Hepatocyte (in vitro differentiated cells): Measurements from ENCODE around the gene ZNF574. TPM values are rescaled to one million over a fixed set of nuclear protein-coding genes. Genes with fewer than 3 reads are reported as not detected.

Experiments used
- DNase-seq: peaks from one replicate; pipeline ENCODE4 v3.0.0-alpha.2; 2016; ENCODE audit warnings: low spot score
- H2AFZ ChIP-seq: fragments of 200-600 bp; sonication (generic); 2 replicates; pipeline ENCODE4 v1.6.0; 2016; ENCODE audit warnings: antibody characterized with exemption, mild to moderate bottlenecking
- H3K27ac ChIP-seq: fragments of 200-600 bp; sonication (generic); 2 replicates; pipeline ENCODE4 v1.5.1; 2016; ENCODE audit warnings: mild to moderate bottlenecking
- H3K27me3 ChIP-seq: fragments of 200-600 bp; sonication (generic); 2 replicates; pipeline ENCODE4 v1.6.1; 2016
- H3K36me3 ChIP-seq: fragments of 200-600 bp; sonication (generic); replicated peaks from 2 replicates; pipeline ENCODE4 v1.5.1; 2016; ENCODE audit warnings: low read depth; ENCODE audit not compliant: insufficient read depth
- H3K4me1 ChIP-seq: fragments of 200-600 bp; sonication (generic); 2 replicates; pipeline ENCODE4 v1.5.1; 2016; ENCODE audit warnings: mild to moderate bottlenecking, moderate library complexity; ENCODE audit not compliant: insufficient read depth
- H3K4me2 ChIP-seq: fragments of 200-600 bp; sonication (generic); 2 replicates; pipeline ENCODE4 v1.6.0; 2016
- H3K4me3 ChIP-seq: fragments of 200-600 bp; sonication (generic); 2 replicates; pipeline ENCODE4 v1.5.1; 2016; ENCODE audit warnings: mild to moderate bottlenecking
- H3K79me2 ChIP-seq: fragments of 200-600 bp; sonication (generic); 2 replicates; pipeline ENCODE4 v1.6.0; 2017; ENCODE audit warnings: mild to moderate bottlenecking
- H3K9me2 ChIP-seq: fragments of 200-600 bp; sonication (generic); replicated peaks from 2 replicates; pipeline ENCODE4 v1.6.0; 2017; ENCODE audit warnings: mild to moderate bottlenecking; ENCODE audit not compliant: insufficient read depth
- H3K9me3 ChIP-seq: fragments of 200-600 bp; sonication (generic); 2 replicates; pipeline ENCODE4 v1.5.1; 2016; ENCODE audit warnings: low read depth, mild to moderate bottlenecking
- H4K20me1 ChIP-seq: fragments of 200-600 bp; sonication (generic); 2 replicates; pipeline ENCODE4 v1.6.0; 2016; ENCODE audit warnings: mild to moderate bottlenecking; ENCODE audit not compliant: insufficient read depth, poor library complexity, severe bottlenecking
- CTCF ChIP-seq: fragments of 200-600 bp; sonication (generic); IDR thresholded peaks from 2 replicates; pipeline ENCODE4 v1.5.1; 2016; ENCODE audit warnings: antibody characterized with exemption, mild to moderate bottlenecking; ENCODE audit not compliant: poor library complexity
- EZH2 ChIP-seq: fragments of 200-600 bp; sonication (generic); IDR thresholded peaks from 2 replicates; pipeline ENCODE4 v1.6.1; 2016; ENCODE audit warnings: antibody characterized with exemption, mild to moderate bottlenecking, borderline replicate concordance
- EZH2phosphoT487 ChIP-seq: fragments of 200-600 bp; sonication (generic); IDR thresholded peaks from one replicate; pipeline ENCODE4 v1.6.1; 2018; ENCODE audit warnings: antibody characterized with exemption, mild to moderate bottlenecking, low read depth, moderate library complexity; ENCODE audit not compliant: unreplicated experiment, severe bottlenecking
- whole genome bisulfite sequencing: methylation state at CpG from one replicate; pipeline ENCODE4 v1.1.6; 2016; ENCODE audit warnings: low lambda C conversion rate; ENCODE audit errors: missing lambda C conversion rate; 5-methylcytosine and 5-hydroxymethylcytosine counted together
- polyA plus RNA-seq: library from polyadenylated mRNA; unstranded; fragments of >200 nt; fragmentation: Nextera tagmentation; extraction: Ambion mirVana; gene quantifications from 2 replicates; pipeline ENCODE4 v1.2.1, GENCODE V29; 2016
- total RNA-seq: library from RNA; depleted of rRNA; stranded (reverse); fragments of >200 nt; gene quantifications from 2 replicates; pipeline ENCODE4 v1.2.3, GENCODE V29; 2014

ZNF574 gene
- total and polyA plus RNA-seq, 2 experiments from 2014 or later: 10.7 to 13.6 TPM

- Histone ChIP-seq H3K9me2 (no peaks in the 10 kb centered on the region), H3K27me3 (peaks cover 7% of the 10 kb centered on the region), H3K79me2 (no peaks in the 10 kb centered on the region), H3K4me2 (no peak overlapping the region), H3K9me3 (no peaks in the 10 kb centered on the region), H2AFZ (no peak overlapping the region), H3K4me1 (no peaks in the 10 kb centered on the region), H3K4me3 (no peak overlapping the region), H4K20me1 (no peaks in the 10 kb centered on the region), H3K36me3 (no peaks in the 10 kb centered on the region), H3K27ac (no peak overlapping the region)
- DNase-seq: no peak
- WGBS: 78% methylated on average over 4 of the region's 4 CpGs
- TF ChIP-seq CTCF: no peak
- no peak for TF ChIP-seq EZH2phosphoT487
- no peak for TF ChIP-seq EZH2
Measured at GRCh38 chr19:42093926-42094325, 18.0 kb downstream of the ZNF574 start.

GRCh38 chr19:42095142-42095813 is 19.3 kb downstream of the ZNF574 start:
- no peaks in the 10 kb centered on the region for H3K79me2 ChIP-seq
- H3K27me3 ChIP-seq: peaks cover 7% of the 10 kb centered on the region
- H3K9me2 ChIP-seq: no peaks in the 10 kb centered on the region
- no peak for TF ChIP-seq CTCF
- TF ChIP-seq EZH2phosphoT487: no peak
- TF ChIP-seq EZH2: no peak
- H2AFZ ChIP-seq: no peak overlapping the region
- H3K27ac ChIP-seq: no peak overlapping the region
- no peaks in the 10 kb centered on the region for H3K9me3 ChIP-seq
- no peak overlapping the region for H3K4me2 ChIP-seq
- 91% methylated on average over 36 of the region's 36 CpGs for WGBS
- H3K4me3 ChIP-seq: no peak overlapping the region
- H3K4me1 ChIP-seq: no peaks in the 10 kb centered on the region
- DNase-seq: no peak
- no peaks in the 10 kb centered on the region for H4K20me1 ChIP-seq
- H3K36me3 ChIP-seq: no peaks in the 10 kb centered on the region

GRCh38 chr19:42095814-42096230 is 19.9 kb downstream of the ZNF574 start:
- H3K79me2 ChIP-seq: no peaks in the 10 kb centered on the region
- no peaks in the 10 kb centered on the region for H3K9me3 ChIP-seq
- H3K9me2 ChIP-seq: no peaks in the 10 kb centered on the region
- TF ChIP-seq EZH2: no peak
- no peak for TF ChIP-seq CTCF
- H3K4me2 ChIP-seq: no peak overlapping the region
- no peak overlapping the region for H3K4me3 ChIP-seq
- WGBS: 36% methylated on average over 10 of the region's 28 CpGs
- no peaks in the 10 kb centered on the region for H3K4me1 ChIP-seq
- no peak overlapping the region for H2AFZ ChIP-seq
- no peak for DNase-seq
- H3K27me3 ChIP-seq: peaks cover 7% of the 10 kb centered on the region
- no peaks in the 10 kb centered on the region for H3K36me3 ChIP-seq
- no peaks in the 10 kb centered on the region for H4K20me1 ChIP-seq
- no peak overlapping the region for H3K27ac ChIP-seq
